Sigmoid colon (tissue), 7 donors: ENCODE data around the gene RNF149. TPM values are rescaled to one million over a fixed set of nuclear protein-coding genes. Genes with fewer than 3 reads are reported as not detected.

Experiments used
- DNase-seq: peaks from one replicate; pipeline ENCODE4 v3.0.0-alpha.2; 2019
- H3K27ac ChIP-seq, 4 donors: fragments of 200-600 bp; sonication (generic); one replicate each; pipeline ENCODE4 v1.5.1; 2016 to 2019; ENCODE audit warnings: mild to moderate bottlenecking in 1 of 4
- H3K27me3 ChIP-seq, 3 donors: fragments of 200-600 bp; sonication (generic); one replicate each; pipeline ENCODE4 v1.5.1; 2019; ENCODE audit warnings: mild to moderate bottlenecking in 1 of 3
- H3K36me3 ChIP-seq, 4 donors: fragments of 200-600 bp; sonication (generic); one replicate each; pipeline ENCODE4 v1.5.1; 2016 to 2019
- H3K4me1 ChIP-seq, 4 donors: fragments of 200-600 bp; sonication (generic); one replicate each; pipeline ENCODE4 v1.5.1; 2017 to 2019
- H3K4me3 ChIP-seq, 4 donors: fragments of 200-600 bp; sonication (generic); one replicate each; pipeline ENCODE4 v1.5.1; 2017 to 2019; ENCODE audit warnings: mild to moderate bottlenecking in 2 of 4, moderate library complexity in 1 of 4
- H3K9me3 ChIP-seq, 4 donors: fragments of 200-600 bp in 3 of 4; sonication (generic) in 3 of 4; one replicate each; pipeline versions ENCODE4 v1.5.1 to v1.6.1; 2013 to 2019
- CTCF ChIP-seq, 4 experiments: fragments of 450-650 bp in 3 of 4; fragments of 200-600 bp in 1 of 4; IDR thresholded peaks; one replicate each; pipeline ENCODE4 v1.5.1; 2016 to 2019; ENCODE audit warnings: antibody characterized with exemption in 4 of 4, mild to moderate bottlenecking in 3 of 4, moderate library complexity in 2 of 4
- EP300 ChIP-seq, 4 donors: sonication (generic); formaldehyde crosslinking; IDR thresholded peaks; one replicate each; pipeline ENCODE4 v1.6.1; 2017; ENCODE audit warnings: antibody characterized with exemption in 4 of 4
- POLR2A ChIP-seq, 2 donors: fragments of 450-650 bp; IDR thresholded peaks; one replicate each; pipeline ENCODE4 v1.6.1; 2016; ENCODE audit warnings: antibody characterized with exemption in 2 of 2, mild to moderate bottlenecking in 2 of 2, moderate library complexity in 2 of 2
- POLR2AphosphoS5 ChIP-seq, 4 donors: sonication (generic); formaldehyde crosslinking; IDR thresholded peaks; one replicate each; pipeline ENCODE4 v1.6.1; 2017; ENCODE audit warnings: antibody characterized with exemption in 4 of 4
- WGBS, 2 donors: extraction: QIAGEN DNeasy Blood & Tissue Kit; methylation state at CpG; one replicate each; pipeline ENCODE4 v1.1.7; 2013; 5-methylcytosine and 5-hydroxymethylcytosine counted together
- intact Hi-C: fragments of 100-400 bp; cut with DNase I; formaldehyde crosslinking; loops from one replicate; pipeline ENCODE4 v1.15.1; 2023
- polyA plus RNA-seq, 3 donors: library from polyadenylated mRNA; stranded (reverse); fragments of 200-250 nt; gene quantifications; one replicate each; pipeline ENCODE4 v1.2.3, GENCODE V29; 2013
- total RNA-seq, 4 donors: library from RNA; depleted of rRNA; stranded (reverse); fragments of >200 nt; gene quantifications; one replicate each; pipeline ENCODE4 v1.1.0, GENCODE V29; 2016
- donor health status: healthy with polysubstance abuse.
- donor health status: Bipolar disorder and iron deficiency.
- donor health status: healthy.

The RNF149 gene
- total and polyA plus RNA-seq, 7 donors: 11.4 to 65.4 (median 40.0) TPM

GRCh38 chr2:101263377-101263800 lies 45.1 kb downstream of the RNF149 start:
- Histone ChIP-seq H3K9me3 (no peaks in the 10 kb centered on the region), H3K4me3 (no peak overlapping the region), H3K27ac (no peak overlapping the region), H3K4me1 (peaks cover 0 to 4% (median 0%) of the 10 kb centered on the region in 4 donors), H3K27me3 (no peaks in the 10 kb centered on the region), H3K36me3 (peaks cover 0 to 91% (median 41%) of the 10 kb centered on the region in 4 donors)
- no peak for TF ChIP-seq EP300 (IDR thresholded peaks at IDR 0.05)
- TF ChIP-seq POLR2AphosphoS5 (IDR thresholded peaks at IDR 0.05): no peak
- TF ChIP-seq CTCF (IDR thresholded peaks at IDR 0.05): no peak
- no peak for TF ChIP-seq POLR2A (IDR thresholded peaks at IDR 0.05)
- intact Hi-C loops: no loop called here
- 81 to 91% methylated on average over 1 of the region's 1 CpG for WGBS, 2 donors
- DNase-seq: no peak

- Histone ChIP-seq H3K4me3 (no peak overlapping the region), H3K27ac (no peak overlapping the region), H3K27me3 (no peaks in the 10 kb centered on the region), H3K4me1 (peaks cover 0 to 4% (median 0%) of the 10 kb centered on the region in 4 donors), H3K36me3 (peaks cover 0 to 84% (median 38%) of the 10 kb centered on the region in 4 donors), H3K9me3 (no peaks in the 10 kb centered on the region)
- TF ChIP-seq POLR2AphosphoS5 (IDR thresholded peaks at IDR 0.05) (no peak), CTCF (IDR thresholded peaks at IDR 0.05) (no peak), EP300 (IDR thresholded peaks at IDR 0.05) (no peak), POLR2A (IDR thresholded peaks at IDR 0.05) (no peak)
- no peak for DNase-seq
- 83 to 96% methylated on average over 4 of the region's 4 CpGs for WGBS, 2 donors
- intact Hi-C loops: no loop called here
Measured at GRCh38 chr2:101262142-101262541, 46.4 kb downstream of the RNF149 start.

- H3K36me3 ChIP-seq: peaks cover 0 to 51% (median 16%) of the 10 kb centered on the region in 4 donors
Measured at GRCh38 chr2:101258804-101259203, 49.7 kb downstream of the RNF149 start.

GRCh38 chr2:101256316-101256715 lies 52.2 kb downstream of the RNF149 start:
- H3K27me3 ChIP-seq: no peaks in the 10 kb centered on the region

More at GRCh38 chr2:101258804-101259203, 49.7 kb downstream of the RNF149 start:
- Histone ChIP-seq H3K27me3 (no peaks in the 10 kb centered on the region), H3K4me1 (peaks cover 0 to 27% (median 20%) of the 10 kb centered on the region in 4 donors), H3K27ac (no peak overlapping the region), H3K4me3 (no peak overlapping the region), H3K9me3 (no peaks in the 10 kb centered on the region)
- intact Hi-C loops: loop anchor here (10.0 kb wide), 1 partner anchor 1924 kb away; the partner anchor contains the start of genes EIF5B and TXNDC9
- DNase-seq: no peak
- 92 to 96% methylated on average over 8 of the region's 8 CpGs for WGBS, 2 donors
- TF ChIP-seq CTCF (IDR thresholded peaks at IDR 0.05) (no peak), EP300 (IDR thresholded peaks at IDR 0.05) (no peak), POLR2A (IDR thresholded peaks at IDR 0.05) (no peak), POLR2AphosphoS5 (IDR thresholded peaks at IDR 0.05) (no peak)

More at GRCh38 chr2:101256316-101256715, 52.2 kb downstream of the RNF149 start:
- intact Hi-C loops: loop anchor here (10.0 kb wide), 1 partner anchor 1922 kb away; the partner anchor contains the start of genes EIF5B and TXNDC9
- TF ChIP-seq CTCF (IDR thresholded peaks at IDR 0.05): no peak
- TF ChIP-seq POLR2A (IDR thresholded peaks at IDR 0.05): no peak
- TF ChIP-seq EP300 (IDR thresholded peaks at IDR 0.05): no peak
- DNase-seq: no peak
- Histone ChIP-seq H3K4me3 (no peak overlapping the region), H3K36me3 (peaks cover 0 to 31% (median 8%) of the 10 kb centered on the region in 4 donors), H3K27ac (no peak overlapping the region), H3K4me1 (peaks cover 0 to 37% (median 31%) of the 10 kb centered on the region in 4 donors), H3K9me3 (no peaks in the 10 kb centered on the region)
- 92 to 93% methylated on average over 2 of the region's 2 CpGs for WGBS, 2 donors
